NOMO-1 treated with dmso at 0.1 percent for 144 hours (cell line): ENCODE measurements around the gene CEMIP.

Experiments
- DNase-seq: peaks from one replicate; lab custom pipeline; 2025; ENCODE audit not compliant: unreplicated experiment; lab: John Stamatoyannopoulos, UW

CEMIP gene

GRCh38 chr15:80971143-80971542, 192.0 kb downstream of the CEMIP start:
- no peak for DNase-seq

- DNase-seq: no peak
These were observed 193.1 kb downstream of the CEMIP start for GRCh38 chr15:80972276-80972675.

- no peak for DNase-seq
These were observed 195.7 kb downstream of the CEMIP start for GRCh38 chr15:80974914-80975313.

GRCh38 chr15:80976851-80977250, 197.7 kb downstream of the CEMIP start:
- no peak for DNase-seq

DNA sequence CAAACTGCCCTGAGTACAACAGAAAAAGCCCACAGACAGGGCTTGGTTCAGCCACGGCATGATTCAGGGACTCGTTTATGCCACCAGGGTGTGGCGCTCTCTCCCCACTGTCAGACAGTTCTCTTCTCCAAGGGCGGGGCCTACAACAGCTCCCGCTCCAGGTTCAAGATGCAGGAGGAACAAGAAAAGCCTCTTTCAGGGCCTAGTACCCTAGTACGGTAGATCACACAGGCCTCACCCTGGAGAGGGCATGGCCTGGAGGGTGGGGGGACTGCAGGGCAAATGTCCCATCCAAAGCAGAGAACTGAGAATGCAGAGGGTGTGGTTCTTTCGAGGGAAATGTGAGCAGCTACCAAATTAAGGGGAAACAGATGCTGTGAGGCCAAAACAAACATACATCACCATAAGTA, 198.5 kb downstream of the CEMIP start:
- peak; percentile 58 for DNase-seq

GRCh38 chr15:80978685-80979329, 199.6 kb downstream of the CEMIP start:
- no peak for DNase-seq

GRCh38 chr15:80979538-80980200, 200.5 kb downstream of the CEMIP start:
- no peak for DNase-seq

DNA sequence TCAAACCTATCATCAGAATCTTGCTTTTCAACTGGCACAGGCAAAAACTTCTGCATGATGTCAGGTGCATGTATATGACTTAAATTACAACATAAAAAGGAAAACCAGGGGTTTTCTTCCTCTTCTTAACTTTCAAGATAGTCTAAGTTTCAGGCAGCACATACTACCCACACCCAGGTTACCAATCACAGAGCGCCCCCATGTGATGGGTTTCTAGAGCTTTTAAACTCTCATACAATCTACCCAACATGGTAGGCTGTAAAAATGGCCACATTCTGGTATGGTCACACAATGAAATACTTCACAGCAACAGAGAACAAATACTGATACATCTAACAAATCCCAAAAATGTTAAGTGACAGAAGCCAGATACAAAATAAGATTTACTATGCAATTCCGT, 203.0 kb downstream of the CEMIP start:
- no peak for DNase-seq

GRCh38 chr15:80982839-80983238, 203.7 kb downstream of the CEMIP start:
- DNase-seq: no peak

GRCh38 chr15:80984856-80985255, 205.7 kb downstream of the CEMIP start:
- peak; percentile 84 for DNase-seq

- no peak for DNase-seq
These were observed 206.8 kb downstream of the CEMIP start for GRCh38 chr15:80985981-80986380.

GRCh38 chr15:80986487-80986886, 207.3 kb downstream of the CEMIP start:
- DNase-seq: no peak

- DNase-seq: no peak
These were observed 209.1 kb downstream of the CEMIP start for GRCh38 chr15:80988148-80988796.

DNA sequence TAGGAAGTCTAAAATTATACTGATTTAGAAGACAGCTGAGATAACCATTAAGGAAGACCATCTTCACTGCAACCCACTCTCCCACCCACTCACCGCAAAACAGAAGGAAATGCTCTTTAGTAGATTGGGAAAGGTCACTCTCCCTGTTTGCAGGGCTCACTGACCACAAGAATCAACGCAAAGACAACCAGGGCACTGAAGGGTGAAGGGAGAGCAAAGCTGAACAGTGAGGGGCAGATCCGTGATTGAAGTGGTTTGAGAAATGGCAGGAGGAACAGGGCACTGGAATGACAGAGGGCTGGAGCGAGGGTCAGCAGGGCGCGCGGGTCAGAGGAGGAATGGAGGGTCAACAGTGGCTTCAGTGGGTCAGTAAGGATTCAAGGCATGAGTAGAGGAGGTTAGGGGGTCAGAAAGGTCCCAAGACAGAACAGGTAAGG, 209.9 kb downstream of the CEMIP start:
- DNase-seq: no peak

GRCh38 chr15:80989518-80990478, 210.6 kb downstream of the CEMIP start, which contains the start of gene MESD:
TSS of gene MESD (minus strand) at chr15:80989819. CDS start at chr15:80989791, 28 bp downstream.
- DNase-seq: peak; percentile 96

DNA sequence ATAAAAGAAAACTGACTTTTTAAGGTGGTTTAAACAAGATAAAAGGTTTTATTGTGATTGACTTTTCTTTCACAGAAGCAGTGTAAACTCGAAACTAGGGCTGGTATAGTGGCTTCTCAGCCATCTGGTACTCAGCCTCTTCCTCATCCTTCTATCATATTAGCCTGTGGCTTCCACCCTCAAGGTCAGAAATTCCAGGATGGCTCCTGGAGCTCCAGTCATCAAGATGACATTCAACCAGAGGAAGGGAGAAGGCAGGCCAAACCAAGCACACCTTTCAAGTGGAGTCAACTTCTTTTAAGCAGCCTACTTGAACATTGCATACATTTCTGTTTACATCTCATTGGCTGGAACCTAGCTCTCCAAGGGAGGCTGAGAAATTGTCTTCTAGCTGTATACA, 211.8 kb downstream of the CEMIP start:
- DNase-seq: no peak

DNA sequence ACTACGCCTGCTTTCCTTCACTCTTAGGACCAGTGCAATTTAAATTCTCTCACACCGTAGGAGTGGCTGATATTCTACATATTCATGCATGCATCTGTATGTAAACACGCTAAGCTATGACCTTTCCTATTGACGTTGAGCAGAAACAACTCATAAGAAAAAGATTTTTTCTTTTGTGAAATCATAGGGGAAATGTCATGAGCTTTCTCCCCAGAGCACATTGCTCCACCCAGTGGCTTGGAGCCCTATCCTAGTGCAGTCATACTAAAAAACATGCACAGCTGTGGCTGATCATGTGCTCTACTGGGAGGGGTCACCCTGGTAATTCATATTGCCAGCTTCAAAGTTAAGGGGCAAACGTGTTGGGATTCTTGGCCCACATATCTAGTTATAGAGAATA, 212.3 kb downstream of the CEMIP start:
- DNase-seq: no peak

DNA sequence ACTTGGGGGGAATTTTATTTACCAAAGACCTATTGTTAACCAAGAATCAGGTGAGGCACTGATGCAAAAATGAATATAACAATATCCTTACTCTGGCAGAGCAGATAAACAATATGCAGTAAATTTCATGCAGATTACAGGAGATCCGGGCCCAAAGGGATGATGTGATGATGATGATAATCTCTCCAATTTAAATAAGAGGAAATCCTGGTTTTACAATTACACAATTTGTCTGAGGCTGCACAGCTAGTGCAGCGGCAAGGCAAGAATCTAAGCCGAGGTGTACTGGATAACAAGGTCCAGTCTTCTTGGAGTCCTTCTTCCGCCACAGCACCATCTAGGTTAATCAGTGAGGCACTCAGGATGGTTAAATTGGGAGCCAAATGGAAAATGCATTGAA, 212.8 kb downstream of the CEMIP start:
- DNase-seq: no peak

- no peak for DNase-seq
These were observed 213.3 kb downstream of the CEMIP start for GRCh38 chr15:80992441-80992840.

DNA sequence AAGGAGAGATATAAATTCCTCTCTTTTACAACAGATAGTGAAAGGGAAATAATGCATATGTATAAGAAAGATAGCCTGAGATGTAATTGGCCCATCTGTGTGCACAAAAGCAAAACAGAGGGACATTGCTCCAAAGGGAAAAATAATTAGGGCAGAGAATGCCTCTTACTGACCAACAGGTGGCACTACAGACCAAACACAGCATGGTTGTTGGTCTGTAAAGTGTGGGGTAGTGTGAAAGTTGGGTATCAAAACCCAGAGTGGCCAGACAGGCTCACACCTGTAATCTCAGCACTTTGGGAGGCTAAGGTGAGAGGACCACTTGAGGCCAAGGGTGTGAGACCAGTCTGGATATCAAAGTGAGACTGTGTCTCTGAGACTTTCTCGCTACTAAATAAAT, 217.1 kb downstream of the CEMIP start:
- no peak for DNase-seq

GRCh38 chr15:80997692-80998091, 218.5 kb downstream of the CEMIP start:
- no peak for DNase-seq
